Neural cell (in vitro differentiated cells): ENCODE data around the gene PTPN9. TPM values are rescaled to one million over a fixed set of nuclear protein-coding genes. Genes with fewer than 3 reads are reported as not detected.

Experiments
- H2AFZ ChIP-seq: fragments of 200-600, 300-800 bp; sonication (generic), shearing (Covaris generic); 2 replicates; pipeline ENCODE4 v1.6.0; 2014; ENCODE audit warnings: low read depth, mild to moderate bottlenecking, antibody characterized with exemption, low read length, moderate library complexity
- H3F3A ChIP-seq: fragments of 200-600 bp; shearing (Covaris generic); 2 replicates; pipeline ENCODE4 v1.6.1; 2016; ENCODE audit warnings: mild to moderate bottlenecking, moderate library complexity, mixed read lengths, antibody characterized with exemption, low read length; ENCODE audit not compliant: insufficient read depth, poor library complexity, severe bottlenecking
- H3K27ac ChIP-seq: fragments of 200-600, 300-800 bp; sonication (generic), shearing (Covaris generic); 2 replicates; pipeline ENCODE4 v1.5.1; 2014; ENCODE audit warnings: mild to moderate bottlenecking, low read length, moderate library complexity
- H3K27me3 ChIP-seq: fragments of 300-800, 200-600 bp; sonication (generic), shearing (Covaris generic); 2 replicates; pipeline ENCODE4 v1.6.0; 2014; ENCODE audit warnings: mild to moderate bottlenecking, low read depth, low read length, moderate library complexity; ENCODE audit not compliant: insufficient read depth
- H3K36me3 ChIP-seq: fragments of 300-800, 200-600 bp; sonication (generic), shearing (Covaris generic); 2 replicates; pipeline ENCODE4 v1.5.1; 2014; ENCODE audit warnings: mild to moderate bottlenecking, antibody characterized with exemption, low read length, moderate library complexity; ENCODE audit not compliant: insufficient read depth
- H3K4me2 ChIP-seq: fragments of 300-800, 200-600 bp; sonication (generic), shearing (Covaris generic); 2 replicates; pipeline ENCODE4 v1.6.0; 2014; ENCODE audit warnings: mild to moderate bottlenecking, low read length
- H3K4me3 ChIP-seq: fragments of 300-800, 200-600 bp; sonication (generic), shearing (Covaris generic); 2 replicates; pipeline ENCODE4 v1.5.1; 2014; ENCODE audit warnings: mild to moderate bottlenecking, low read length, moderate library complexity
- H3K79me2 ChIP-seq: fragments of 200-600 bp; shearing (Covaris generic); replicated peaks from 2 replicates; pipeline ENCODE4 v1.6.0; 2014; ENCODE audit warnings: mild to moderate bottlenecking, low read length, moderate library complexity; ENCODE audit not compliant: insufficient read depth
- H3K9ac ChIP-seq: fragments of 300-800, 200-600 bp; sonication (generic), shearing (Covaris generic); 2 replicates; pipeline ENCODE4 v1.6.1; 2016; ENCODE audit warnings: mild to moderate bottlenecking, low read length, mixed read lengths
- H3K9me2 ChIP-seq: fragments of 200-600 bp; shearing (Covaris generic); 2 replicates; pipeline ENCODE4 v1.6.1; 2016; ENCODE audit warnings: mild to moderate bottlenecking, low read length, mixed read lengths; ENCODE audit not compliant: insufficient read depth
- H3K9me3 ChIP-seq: fragments of 200-600, 300-800 bp; sonication (generic), shearing (Covaris generic); 2 replicates; pipeline ENCODE4 v1.6.1; 2016; ENCODE audit warnings: mild to moderate bottlenecking, mixed run types, low read length, moderate library complexity, mixed read lengths
- H4K20me1 ChIP-seq: fragments of 200-600 bp; shearing (Covaris generic); 2 replicates; pipeline ENCODE4 v1.6.1; 2016; ENCODE audit warnings: mild to moderate bottlenecking, mixed run types; ENCODE audit not compliant: insufficient read depth
- CTCF ChIP-seq: fragments of 450-650 bp; IDR thresholded peaks from 2 replicates; pipeline ENCODE4 v1.5.1; 2014; ENCODE audit warnings: antibody characterized with exemption, mild to moderate bottlenecking, moderate library complexity; ENCODE audit not compliant: poor library complexity, severe bottlenecking
- EP300 ChIP-seq: fragments of 450-650 bp; conservative IDR thresholded peaks from 2 replicates; pipeline ENCODE4 v1.6.1; 2014; ENCODE audit warnings: antibody characterized with exemption, mild to moderate bottlenecking, moderate library complexity; ENCODE audit not compliant: poor library complexity, severe bottlenecking
- EZH2 ChIP-seq: fragments of 200-600, 300-800 bp; shearing (Covaris generic), sonication (generic); IDR thresholded peaks from 2 replicates; pipeline ENCODE4 v1.6.1; 2014; ENCODE audit warnings: antibody characterized with exemption, low read length, borderline replicate concordance, mild to moderate bottlenecking; ENCODE audit not compliant: insufficient read depth, poor library complexity, severe bottlenecking
- MXI1 ChIP-seq: fragments of 450-650 bp; conservative IDR thresholded peaks from 2 replicates; pipeline ENCODE4 v1.6.1; 2014; ENCODE audit warnings: antibody characterized with exemption, mild to moderate bottlenecking; ENCODE audit not compliant: poor library complexity, severe bottlenecking
- POLR2AphosphoS5 ChIP-seq: IDR thresholded peaks from 2 replicates; pipeline ENCODE4 v1.6.1; 2012
- RAD21 ChIP-seq: fragments of 450-650 bp; conservative IDR thresholded peaks from 2 replicates; pipeline ENCODE4 v1.6.1; 2014; ENCODE audit warnings: antibody characterized with exemption, mild to moderate bottlenecking, moderate library complexity
- SMC3 ChIP-seq: fragments of 450-650 bp; conservative IDR thresholded peaks from 2 replicates; pipeline ENCODE4 v1.6.1; 2014; ENCODE audit warnings: antibody characterized with exemption, mild to moderate bottlenecking, moderate library complexity; ENCODE audit not compliant: poor library complexity
- TAF1 ChIP-seq: IDR thresholded peaks from 2 replicates; pipeline ENCODE4 v1.6.1; 2012; ENCODE audit warnings: low read depth
- polyA plus RNA-seq: library from polyadenylated mRNA; depleted of rRNA; stranded (reverse); fragments of >200 nt; gene quantifications from 2 replicates; pipeline ENCODE4 v1.2.3, GENCODE V29; 2014
- TF ChIP-seq, protein P1 (sequence below): IDR thresholded peaks from 2 replicates; pipeline ENCODE4 v1.6.1; 2012; ENCODE audit warnings: borderline replicate concordance

Gene PTPN9
- polyA plus RNA-seq, 1 donor from 2014 or later: 33.1 TPM

DNA sequence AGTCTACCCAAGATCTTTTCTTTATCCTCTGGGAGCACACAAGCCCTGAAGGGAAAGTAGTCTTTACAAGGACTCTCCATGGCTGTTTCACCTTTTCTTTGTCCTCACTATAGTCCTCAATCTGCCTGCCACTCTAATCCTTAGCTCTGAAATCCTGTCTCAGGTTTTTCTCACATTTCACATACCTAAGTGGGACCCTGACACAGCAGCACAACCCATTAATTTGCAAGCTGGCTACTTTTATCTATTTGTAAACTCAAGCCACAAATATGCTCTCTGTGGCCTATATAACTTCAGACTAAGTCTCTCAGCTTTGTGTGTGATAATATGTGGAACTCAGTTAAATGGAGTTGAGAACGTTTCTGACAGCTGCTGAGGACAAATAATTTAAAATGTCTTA is 147.4 kb downstream of the PTPN9 start:
- Histone ChIP-seq H3K27me3 (no peaks in the 10 kb centered on the region), H3K9me3 (no peaks in the 10 kb centered on the region), H4K20me1 (no peaks in the 10 kb centered on the region), H3K36me3 (no peaks in the 10 kb centered on the region), H3K4me2 (no peak overlapping the region), H3K4me3 (no peak overlapping the region), H3K79me2 (peaks cover 34% of the 10 kb centered on the region), H3K9me2 (no peaks in the 10 kb centered on the region), H2AFZ (no peak overlapping the region), H3K27ac (no peak overlapping the region), H3F3A (no peaks in the 10 kb centered on the region), H3K9ac (no peak overlapping the region)
- TF ChIP-seq POLR2AphosphoS5 (no peak), EZH2 (no peak), SMC3 (no peak), MXI1 (no peak), TAF1 (no peak), EP300 (no peak), CTCF (no peak), RAD21 (no peak)
- TF ChIP-seq, protein P1, sequence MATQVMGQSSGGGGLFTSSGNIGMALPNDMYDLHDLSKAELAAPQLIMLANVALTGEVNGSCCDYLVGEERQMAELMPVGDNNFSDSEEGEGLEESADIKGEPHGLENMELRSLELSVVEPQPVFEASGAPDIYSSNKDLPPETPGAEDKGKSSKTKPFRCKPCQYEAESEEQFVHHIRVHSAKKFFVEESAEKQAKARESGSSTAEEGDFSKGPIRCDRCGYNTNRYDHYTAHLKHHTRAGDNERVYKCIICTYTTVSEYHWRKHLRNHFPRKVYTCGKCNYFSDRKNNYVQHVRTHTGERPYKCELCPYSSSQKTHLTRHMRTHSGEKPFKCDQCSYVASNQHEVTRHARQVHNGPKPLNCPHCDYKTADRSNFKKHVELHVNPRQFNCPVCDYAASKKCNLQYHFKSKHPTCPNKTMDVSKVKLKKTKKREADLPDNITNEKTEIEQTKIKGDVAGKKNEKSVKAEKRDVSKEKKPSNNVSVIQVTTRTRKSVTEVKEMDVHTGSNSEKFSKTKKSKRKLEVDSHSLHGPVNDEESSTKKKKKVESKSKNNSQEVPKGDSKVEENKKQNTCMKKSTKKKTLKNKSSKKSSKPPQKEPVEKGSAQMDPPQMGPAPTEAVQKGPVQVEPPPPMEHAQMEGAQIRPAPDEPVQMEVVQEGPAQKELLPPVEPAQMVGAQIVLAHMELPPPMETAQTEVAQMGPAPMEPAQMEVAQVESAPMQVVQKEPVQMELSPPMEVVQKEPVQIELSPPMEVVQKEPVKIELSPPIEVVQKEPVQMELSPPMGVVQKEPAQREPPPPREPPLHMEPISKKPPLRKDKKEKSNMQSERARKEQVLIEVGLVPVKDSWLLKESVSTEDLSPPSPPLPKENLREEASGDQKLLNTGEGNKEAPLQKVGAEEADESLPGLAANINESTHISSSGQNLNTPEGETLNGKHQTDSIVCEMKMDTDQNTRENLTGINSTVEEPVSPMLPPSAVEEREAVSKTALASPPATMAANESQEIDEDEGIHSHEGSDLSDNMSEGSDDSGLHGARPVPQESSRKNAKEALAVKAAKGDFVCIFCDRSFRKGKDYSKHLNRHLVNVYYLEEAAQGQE: no peak

- Histone ChIP-seq H3K4me2 (no peak overlapping the region), H3K4me3 (no peak overlapping the region), H3K79me2 (peaks cover 30% of the 10 kb centered on the region), H2AFZ (no peak overlapping the region), H4K20me1 (no peaks in the 10 kb centered on the region), H3F3A (no peaks in the 10 kb centered on the region), H3K9me3 (no peaks in the 10 kb centered on the region), H3K9me2 (no peaks in the 10 kb centered on the region), H3K36me3 (no peaks in the 10 kb centered on the region), H3K27ac (no peak overlapping the region), H3K9ac (no peak overlapping the region), H3K27me3 (no peaks in the 10 kb centered on the region)
- no peak for TF ChIP-seq EZH2
- no peak for TF ChIP-seq POLR2AphosphoS5
- no peak for TF ChIP-seq EP300
- TF ChIP-seq, protein P1: no peak
- TF ChIP-seq MXI1: no peak
- no peak for TF ChIP-seq TAF1
- TF ChIP-seq CTCF: no peak
- no peak for TF ChIP-seq RAD21
- no peak for TF ChIP-seq SMC3
Observed at GRCh38 chr15:75431270-75431669, 147.8 kb downstream of the PTPN9 start.
